ENCODE measurements around the gene TCF20.

GRCh38 chr22:42317008-42317407, 46.6 kb upstream of the TCF20 start:
- TF ChIP-seq CTCF (IDR thresholded peaks at IDR 0.05) (no peak), EZH2 (IDR thresholded peaks at IDR 0.05; ENCODE audit: borderline replicate concordance, insufficient read depth, low read depth, low read length, poor library complexity, severe bottlenecking) (no peak)

All from B cell (primary cell).